Ishikawa (cell line): ENCODE data around the gene RXFP2.

Experiments
- EP300 ChIP-seq: IDR thresholded peaks from 2 replicates; pipeline ENCODE4 v1.6.1; 2012; ENCODE audit warnings: borderline replicate concordance
- RAD21 ChIP-seq: IDR thresholded peaks from 2 replicates; pipeline ENCODE4 v1.6.1; 2012; ENCODE audit warnings: low read depth
- YY1 ChIP-seq: IDR thresholded peaks from 2 replicates; pipeline ENCODE4 v1.6.1; 2012; ENCODE audit warnings: low read depth
- ZBTB7A ChIP-seq: IDR thresholded peaks from 2 replicates; pipeline ENCODE4 v1.6.1; 2012; ENCODE audit warnings: low read depth
- TF ChIP-seq, protein P1 (sequence below): IDR thresholded peaks from 2 replicates; pipeline ENCODE4 v1.6.1; 2012

DNA sequence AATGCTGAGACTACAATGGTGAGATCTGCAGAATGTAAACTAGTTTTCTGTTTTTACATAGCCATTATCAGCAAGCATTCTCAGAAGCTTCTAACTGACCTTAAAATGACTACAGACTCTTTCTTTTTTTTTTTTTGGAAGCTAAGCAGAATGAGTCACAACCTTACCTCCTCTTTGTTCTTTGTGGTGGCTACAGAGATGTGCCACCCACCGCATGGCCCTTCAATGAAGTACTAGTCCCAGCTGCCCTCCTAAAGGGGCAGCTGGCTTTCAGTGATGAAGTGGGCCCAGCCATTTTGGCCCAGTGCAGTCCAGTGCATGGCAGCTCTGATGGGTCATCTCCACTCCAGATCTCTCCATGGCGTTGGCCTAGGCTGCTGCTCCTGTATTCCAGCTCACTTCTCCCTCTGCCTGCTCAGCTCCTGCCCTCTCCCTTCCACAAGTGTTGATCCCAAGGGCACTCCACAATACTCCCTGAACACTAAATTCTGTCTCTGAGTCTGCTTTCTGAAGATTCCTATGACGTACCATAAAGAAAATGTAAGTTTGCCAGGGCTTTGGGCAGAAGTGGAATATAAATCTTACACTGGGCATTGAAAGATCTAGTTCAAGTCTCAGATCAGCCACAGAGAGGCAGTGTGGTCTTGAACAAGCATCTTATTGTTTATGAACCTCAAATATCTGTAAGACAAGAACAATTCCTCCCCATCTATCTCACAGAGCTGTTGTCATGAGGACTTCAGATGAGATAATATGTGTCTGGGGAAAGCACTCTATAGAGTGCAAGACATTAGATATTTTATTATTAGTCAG, 85.6 kb downstream of the RXFP2 start:
- TF ChIP-seq RAD21 = no peak
- TF ChIP-seq YY1 = no peak
- TF ChIP-seq ZBTB7A = no peak
- TF ChIP-seq, protein P1, sequence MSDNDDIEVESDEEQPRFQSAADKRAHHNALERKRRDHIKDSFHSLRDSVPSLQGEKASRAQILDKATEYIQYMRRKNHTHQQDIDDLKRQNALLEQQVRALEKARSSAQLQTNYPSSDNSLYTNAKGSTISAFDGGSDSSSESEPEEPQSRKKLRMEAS = no peak
- no peak for TF ChIP-seq EP300
